NCI-H510A (cell line): ENCODE results near the gene BRD4.
A peak's percentile ranks its signal among the peaks of the same experiment; 100 is the strongest.

Source experiments
- DNase-seq: peaks from one replicate; lab custom pipeline; 2025; lab: John Stamatoyannopoulos, UW

The BRD4 gene

DNA sequence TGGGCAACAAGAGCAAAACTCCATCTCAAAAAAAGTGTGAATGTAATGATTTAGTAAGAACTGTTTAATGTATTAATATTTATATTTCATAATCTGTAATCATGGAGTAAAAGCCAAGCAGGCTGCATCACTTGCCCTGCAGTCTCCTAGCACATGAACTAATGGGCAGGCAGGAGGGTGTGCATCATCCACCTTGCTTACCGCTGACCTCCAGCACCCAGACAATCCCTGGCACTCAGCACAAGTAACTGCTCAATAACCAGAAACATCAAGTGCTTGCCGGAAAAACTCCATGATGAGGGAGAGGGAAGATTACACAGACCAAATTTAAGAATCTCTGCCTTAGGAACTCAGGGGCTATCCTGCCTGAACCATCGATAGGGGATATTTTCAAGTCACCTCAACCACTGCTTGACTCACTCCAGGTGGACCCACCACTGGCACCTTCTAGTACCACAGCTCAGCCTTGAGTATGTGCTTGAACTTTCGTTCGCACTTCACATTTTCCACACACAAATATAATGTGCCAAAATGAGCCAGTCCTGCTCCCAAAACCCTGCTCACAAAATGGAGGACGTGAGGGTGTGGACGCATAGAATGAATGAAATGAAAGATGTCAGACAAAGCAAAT, 18.6 kb downstream of the BRD4 start:
- no peak for DNase-seq

DNA sequence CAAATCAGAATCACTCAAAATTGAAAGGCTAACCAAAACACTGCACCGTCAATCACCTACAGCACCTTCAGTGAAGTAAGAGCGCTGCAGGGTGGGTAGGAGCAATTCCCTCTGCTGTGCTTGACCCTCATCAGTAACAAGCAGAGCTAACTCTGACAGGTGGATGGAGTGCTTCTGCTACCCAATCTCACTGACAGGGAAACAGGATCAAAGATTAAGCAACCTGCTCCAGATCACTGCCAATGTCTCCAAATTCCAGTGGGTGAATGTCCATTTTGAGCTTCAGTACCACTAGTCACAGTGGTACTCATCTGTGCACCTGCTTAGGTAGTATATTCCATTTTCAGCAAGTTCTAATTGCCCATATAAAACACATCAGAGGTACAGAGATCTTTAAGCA, 25.2 kb downstream of the BRD4 start:
- DNase-seq, result no peak

DNA sequence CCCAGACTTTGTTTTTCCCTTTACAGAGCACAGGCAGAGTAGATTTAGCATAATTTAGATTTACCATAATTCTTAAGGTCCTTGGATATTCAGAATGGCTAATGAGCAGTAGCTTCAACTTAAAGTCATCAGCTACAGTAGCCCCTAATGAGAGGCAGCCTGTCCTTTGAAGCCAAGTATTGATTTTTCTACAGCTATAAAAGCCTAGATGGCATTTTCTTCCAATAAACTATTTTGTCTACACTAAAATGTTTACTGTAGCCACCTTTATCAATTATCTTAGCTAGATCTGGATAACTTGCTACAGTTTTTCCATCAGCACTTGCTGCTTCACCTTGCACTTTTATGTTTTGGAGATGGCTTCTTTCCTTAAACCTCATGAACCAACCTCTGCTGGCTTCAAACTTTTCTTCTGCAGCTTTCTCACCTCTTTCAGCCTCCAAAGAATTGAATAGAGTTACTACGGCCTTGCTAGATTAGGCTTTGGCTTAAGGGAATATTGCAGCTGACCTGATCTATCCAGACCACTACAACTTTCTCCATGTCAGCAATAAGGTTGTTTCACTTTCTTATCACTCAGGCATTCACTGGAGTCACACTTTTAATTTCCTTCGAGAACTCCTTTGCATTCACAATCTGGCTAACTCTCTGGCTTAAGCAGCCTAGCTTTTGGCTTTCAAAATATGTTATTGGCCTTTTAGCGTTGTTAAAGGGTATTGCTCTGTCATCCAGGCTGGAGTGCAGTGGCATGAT, 26.6 kb downstream of the BRD4 start:
- DNase-seq, result no peak

GRCh38 chr19:15304140-15304705, 28.1 kb downstream of the BRD4 start:
- no peak for DNase-seq

- DNase-seq, result no peak
Measured at GRCh38 chr19:15303105-15303780, 29.1 kb downstream of the BRD4 start.

GRCh38 chr19:15300533-15301197, 31.7 kb downstream of the BRD4 start:
- DNase-seq, result no peak

DNA sequence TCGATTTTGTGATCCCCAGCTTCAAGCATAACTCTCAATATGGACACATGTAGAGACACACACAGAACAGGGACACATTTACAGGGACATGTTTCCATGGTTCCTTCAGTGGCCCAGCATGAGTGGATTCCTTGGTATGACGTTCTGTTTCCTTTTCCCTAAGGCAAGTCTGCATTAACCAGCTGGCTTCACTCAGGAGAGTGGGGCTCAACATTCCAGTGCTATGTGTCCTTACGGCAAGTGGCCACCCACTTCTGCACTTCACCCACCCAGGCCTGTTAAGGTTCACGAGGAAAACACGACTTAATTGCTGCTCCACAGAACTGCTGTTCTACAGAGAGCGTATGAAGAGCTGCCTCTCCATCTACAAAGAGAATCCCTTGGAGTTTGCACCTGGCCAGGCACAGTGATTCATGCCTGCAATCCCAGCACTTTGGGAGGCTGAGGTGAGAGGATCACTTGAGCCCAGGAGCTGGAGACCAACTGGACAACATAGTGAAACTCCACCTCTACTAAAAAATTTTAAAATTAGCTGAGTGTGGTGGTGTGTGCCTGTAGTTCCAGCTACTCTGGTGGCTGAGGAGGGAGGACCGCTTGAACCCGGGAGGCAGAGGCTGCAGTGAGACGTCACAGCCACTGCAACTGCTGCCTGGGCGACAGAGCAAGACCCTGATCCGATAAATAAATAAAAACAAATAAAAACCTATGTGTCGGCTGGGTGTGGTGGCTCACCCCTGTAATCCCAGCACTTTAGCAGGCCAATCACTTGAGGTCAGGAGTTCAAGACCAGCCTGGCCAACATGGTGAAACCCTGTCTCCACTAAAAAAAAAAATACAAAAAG, 32.5 kb downstream of the BRD4 start:
- DNase-seq, result no peak

DNA sequence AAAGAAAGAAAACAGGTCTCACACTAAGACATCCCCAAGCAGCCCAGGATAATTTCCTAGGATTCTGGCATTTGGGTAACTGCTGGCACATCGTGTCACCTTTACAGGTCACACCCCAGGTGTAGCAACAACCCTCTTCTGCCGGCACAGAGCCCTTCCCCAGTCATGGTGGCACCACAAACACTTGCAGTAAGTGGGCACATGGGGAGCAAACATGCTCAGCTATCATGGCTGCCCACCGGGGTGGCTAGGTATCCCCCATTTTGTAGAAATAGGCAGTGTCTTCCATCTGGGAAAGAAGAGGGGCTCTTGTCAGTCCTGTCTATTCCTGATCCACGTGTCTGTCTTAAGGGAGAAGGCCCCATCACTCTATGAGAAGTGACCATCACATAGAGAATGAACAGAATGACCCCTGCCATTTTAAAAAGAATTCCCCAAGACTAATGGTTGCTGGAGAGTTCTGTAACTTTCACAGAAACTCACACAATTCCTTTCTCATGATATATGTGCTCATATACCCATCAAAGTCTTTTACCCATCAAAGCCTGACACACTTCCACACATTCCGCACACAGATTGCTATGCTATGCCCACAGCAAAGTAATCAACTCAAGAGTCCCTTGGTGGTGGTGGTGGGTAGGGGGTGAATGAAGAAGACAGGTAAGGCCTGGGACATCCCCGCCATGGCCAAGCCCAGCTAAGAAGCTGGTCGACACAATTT, 33.3 kb downstream of the BRD4 start:
- no peak for DNase-seq

GRCh38 chr19:15297416-15298224, 34.7 kb downstream of the BRD4 start:
- DNase-seq, result peak; percentile 82

DNA sequence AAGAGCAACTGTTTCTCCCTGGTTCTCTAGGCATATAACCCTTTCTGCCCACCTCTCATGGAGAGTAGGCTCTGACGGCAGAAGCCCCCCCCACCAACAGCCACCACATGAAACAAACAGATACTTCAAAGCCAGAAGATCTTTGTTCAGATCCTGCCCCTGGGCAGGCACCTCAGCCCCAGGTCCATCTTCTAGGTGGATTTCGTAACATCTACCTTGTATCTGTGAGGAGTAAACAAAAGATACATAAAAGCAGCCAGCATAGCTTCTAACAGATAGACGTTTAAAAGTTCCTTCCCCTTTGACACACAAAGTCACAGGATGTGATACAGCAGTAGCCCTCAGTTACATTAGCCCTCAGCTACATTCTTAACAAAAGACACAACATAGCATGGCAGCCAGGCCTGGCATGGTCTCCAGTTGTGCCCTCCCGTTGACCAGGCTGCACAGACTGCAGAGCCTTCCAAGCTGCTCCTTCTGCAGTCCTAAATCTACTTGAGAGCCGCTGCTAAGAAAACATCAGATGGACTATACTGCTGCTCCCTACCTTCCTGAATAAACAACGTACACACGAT, 35.4 kb downstream of the BRD4 start:
- DNase-seq, result no peak

- no peak for DNase-seq
Measured at GRCh38 chr19:15296353-15296752, 36.0 kb downstream of the BRD4 start.

DNA sequence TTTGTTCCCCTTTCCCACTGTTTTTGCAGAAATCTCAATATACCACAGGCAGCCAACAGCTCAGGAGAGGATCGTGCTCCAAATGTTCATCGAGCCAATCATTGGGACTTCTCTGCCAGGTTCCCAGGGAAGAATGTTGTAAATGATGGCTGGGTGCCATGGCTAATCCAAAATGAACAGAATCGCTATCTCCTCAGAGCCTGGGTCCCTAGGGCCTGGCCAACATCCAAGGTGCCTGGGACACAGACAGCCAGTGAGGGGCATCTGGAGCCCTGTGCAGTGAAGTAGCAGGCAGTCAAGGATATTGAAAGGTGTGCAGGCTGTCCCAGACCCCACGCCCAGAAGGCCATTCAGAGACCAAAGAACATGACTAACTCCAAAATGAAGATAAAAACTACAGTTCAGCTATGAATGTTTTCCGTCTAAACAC, 37.8 kb downstream of the BRD4 start:
- DNase-seq, result no peak

- no peak for DNase-seq
Measured at GRCh38 chr19:15293781-15294491, 38.4 kb downstream of the BRD4 start.

- no peak for DNase-seq
Measured at GRCh38 chr19:15292847-15293582, 39.3 kb downstream of the BRD4 start.

GRCh38 chr19:15292140-15292539, 40.2 kb downstream of the BRD4 start:
- DNase-seq, result no peak

GRCh38 chr19:15291548-15292021, 40.8 kb downstream of the BRD4 start:
- no peak for DNase-seq

DNA sequence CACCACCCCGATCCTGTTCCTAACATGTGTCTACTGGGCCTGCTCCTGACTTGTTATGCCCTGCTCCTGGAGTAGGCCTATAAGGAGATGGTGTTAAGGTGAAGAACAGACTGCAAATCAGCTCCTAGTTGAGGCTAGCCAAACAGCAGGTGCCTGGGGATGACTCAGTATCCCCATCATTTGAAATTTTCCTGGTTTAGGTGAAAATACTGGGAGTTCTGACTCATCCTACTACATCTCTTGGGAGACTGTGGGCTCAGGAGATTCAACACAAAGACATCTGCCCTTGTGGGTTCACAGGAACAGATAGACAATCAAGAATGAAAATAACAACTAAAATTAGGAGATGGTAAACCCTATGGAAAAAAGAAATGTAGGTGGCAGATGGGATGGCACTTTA, 41.2 kb downstream of the BRD4 start:
- no peak for DNase-seq

- no peak for DNase-seq
Measured at GRCh38 chr19:15290166-15290565, 42.2 kb downstream of the BRD4 start.
